GM12875 (cell line): ENCODE measurements around the gene UBA3.

Experiments
- H3K4me3 ChIP-seq: one replicate; pipeline ENCODE4 v1.5.1; 2011; ENCODE audit warnings: low read depth, low read length, control low read depth
- TF ChIP-seq, protein P1 (sequence below): IDR thresholded peaks from 2 replicates; pipeline ENCODE4 v1.5.1; 2011; ENCODE audit warnings: low read depth, mild to moderate bottlenecking, control low read depth, inconsistent platforms, low read length, moderate library complexity, borderline replicate concordance; ENCODE audit not compliant: insufficient read depth

Gene UBA3

GRCh38 chr3:69072928-69073327 is 7.2 kb downstream of the UBA3 start:
- TF ChIP-seq, protein P1, sequence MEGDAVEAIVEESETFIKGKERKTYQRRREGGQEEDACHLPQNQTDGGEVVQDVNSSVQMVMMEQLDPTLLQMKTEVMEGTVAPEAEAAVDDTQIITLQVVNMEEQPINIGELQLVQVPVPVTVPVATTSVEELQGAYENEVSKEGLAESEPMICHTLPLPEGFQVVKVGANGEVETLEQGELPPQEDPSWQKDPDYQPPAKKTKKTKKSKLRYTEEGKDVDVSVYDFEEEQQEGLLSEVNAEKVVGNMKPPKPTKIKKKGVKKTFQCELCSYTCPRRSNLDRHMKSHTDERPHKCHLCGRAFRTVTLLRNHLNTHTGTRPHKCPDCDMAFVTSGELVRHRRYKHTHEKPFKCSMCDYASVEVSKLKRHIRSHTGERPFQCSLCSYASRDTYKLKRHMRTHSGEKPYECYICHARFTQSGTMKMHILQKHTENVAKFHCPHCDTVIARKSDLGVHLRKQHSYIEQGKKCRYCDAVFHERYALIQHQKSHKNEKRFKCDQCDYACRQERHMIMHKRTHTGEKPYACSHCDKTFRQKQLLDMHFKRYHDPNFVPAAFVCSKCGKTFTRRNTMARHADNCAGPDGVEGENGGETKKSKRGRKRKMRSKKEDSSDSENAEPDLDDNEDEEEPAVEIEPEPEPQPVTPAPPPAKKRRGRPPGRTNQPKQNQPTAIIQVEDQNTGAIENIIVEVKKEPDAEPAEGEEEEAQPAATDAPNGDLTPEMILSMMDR, result no peak
- no peak overlapping the region for H3K4me3 ChIP-seq

DNA sequence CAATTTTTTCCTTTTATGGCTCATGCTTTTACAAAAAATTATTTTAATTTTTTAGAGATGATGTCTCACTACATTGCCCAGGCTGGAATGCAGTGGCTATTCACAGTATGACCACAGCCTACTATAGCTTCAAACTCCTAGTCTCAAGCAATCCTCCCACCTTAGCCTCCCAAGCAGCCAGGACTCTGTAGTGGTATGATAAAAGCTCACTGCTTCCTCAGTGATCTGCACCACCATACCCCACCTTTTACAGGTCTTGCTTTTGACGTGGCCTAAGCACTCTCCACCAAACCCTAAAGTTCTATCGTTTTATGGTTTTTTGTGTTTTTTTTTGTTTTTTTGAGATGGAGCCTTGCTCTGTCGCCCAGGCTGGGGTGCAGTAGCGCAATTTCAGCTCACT is 14.0 kb downstream of the UBA3 start:
- TF ChIP-seq, protein P1, result no peak
- no peak overlapping the region for H3K4me3 ChIP-seq

DNA sequence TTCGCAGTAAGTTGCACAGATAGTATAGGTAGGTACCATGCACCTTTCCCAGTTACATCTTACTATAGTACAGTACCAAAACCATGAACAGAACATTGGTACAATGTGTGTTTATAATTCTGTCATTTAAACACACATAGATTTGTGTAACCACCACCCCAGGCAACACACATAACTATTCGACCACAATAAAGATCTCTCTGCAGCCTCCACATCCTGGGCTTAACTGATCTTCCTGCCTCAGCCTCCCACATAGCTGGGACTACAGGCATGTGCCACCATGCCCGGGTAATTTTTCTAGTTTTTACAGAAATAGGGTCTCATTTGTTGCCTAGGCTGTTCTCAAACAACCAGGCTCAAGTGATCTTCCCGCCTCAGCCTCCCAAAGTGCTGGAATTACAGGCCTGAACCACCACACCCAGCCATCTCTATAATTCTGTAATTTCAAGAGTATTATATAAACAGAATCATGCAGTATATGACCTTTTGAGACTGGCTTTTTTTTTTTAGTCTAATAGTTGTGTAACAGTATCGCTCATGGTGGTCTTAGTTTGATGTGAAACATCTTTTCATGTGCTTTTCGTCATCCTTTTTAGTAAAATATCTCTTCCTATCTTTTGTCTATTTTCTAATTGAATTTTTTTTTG is 14.7 kb downstream of the UBA3 start:
- TF ChIP-seq, protein P1, result no peak
- H3K4me3 ChIP-seq, result no peak overlapping the region

DNA sequence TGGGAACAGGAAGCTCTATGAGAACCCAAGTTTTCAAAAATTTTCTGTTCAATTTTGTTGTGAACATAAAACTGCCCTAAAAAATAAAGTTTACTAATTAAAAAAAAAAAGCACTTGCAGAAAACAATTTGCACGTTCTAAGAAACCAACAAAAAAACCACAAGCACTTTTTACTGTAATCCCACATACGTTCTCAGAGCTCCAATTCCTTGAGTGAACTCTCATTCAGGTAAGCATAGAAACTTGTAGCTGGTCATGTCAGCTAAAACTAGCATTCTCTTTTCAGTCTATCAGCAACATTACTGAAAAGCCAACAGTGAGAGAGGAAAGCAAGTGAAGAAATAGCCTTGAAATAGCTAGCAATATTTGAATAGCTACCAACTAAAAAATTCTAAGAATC is 16.5 kb downstream of the UBA3 start:
- TF ChIP-seq, protein P1, result no peak
- no peak overlapping the region for H3K4me3 ChIP-seq

DNA sequence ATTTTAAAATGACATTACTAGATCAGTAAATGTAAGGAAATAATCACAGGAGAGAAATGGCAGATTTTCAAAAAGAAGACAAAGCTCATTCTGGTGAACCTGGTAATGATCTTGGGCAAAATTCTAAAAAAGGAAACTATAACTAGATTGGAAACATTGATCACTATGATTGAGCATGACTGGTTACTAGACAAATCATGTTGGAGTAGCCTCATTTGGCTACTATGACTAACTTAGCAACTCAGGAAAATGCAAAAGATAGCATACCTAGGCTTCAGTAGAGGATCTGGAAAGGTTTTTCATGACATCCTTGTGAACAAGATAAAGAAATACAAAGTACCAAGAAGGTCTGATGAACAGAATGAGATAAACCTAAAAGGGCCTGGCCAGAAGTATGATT is 20.5 kb downstream of the UBA3 start:
- no peak overlapping the region for H3K4me3 ChIP-seq
- TF ChIP-seq, protein P1, result no peak

DNA sequence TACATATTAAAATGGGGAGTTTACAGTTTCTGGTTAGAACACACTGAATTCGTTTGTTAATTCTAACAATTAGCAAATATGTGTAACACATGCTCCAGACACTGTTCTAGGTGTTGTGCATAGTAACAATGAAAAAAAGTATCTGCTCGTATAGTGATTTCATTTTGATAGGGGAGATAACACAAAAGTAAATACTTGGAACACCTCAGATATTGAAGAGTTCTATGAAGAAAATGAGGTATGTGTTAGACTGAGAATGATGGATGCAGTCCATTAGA is 21.3 kb downstream of the UBA3 start:
- H3K4me3 ChIP-seq, result no peak overlapping the region

More for the DNA sequence above, 21.3 kb downstream of the UBA3 start:
- TF ChIP-seq, protein P1, result no peak
